IPS-18a (cell line): ENCODE results near the gene LCN12.

Experiments
- H3K27ac ChIP-seq: one replicate; pipeline ENCODE4 v1.5.1; 2013; ENCODE audit warnings: low read length
- H3K27me3 ChIP-seq: one replicate; pipeline ENCODE4 v1.6.1; 2013; ENCODE audit warnings: mild to moderate bottlenecking, low read length; ENCODE audit not compliant: control insufficient read depth, insufficient read depth
- H3K36me3 ChIP-seq: one replicate; pipeline ENCODE4 v1.6.1; 2013; ENCODE audit warnings: low read depth, low read length; ENCODE audit not compliant: control insufficient read depth
- H3K4me1 ChIP-seq: one replicate; pipeline ENCODE4 v1.6.1; 2013; ENCODE audit warnings: low read depth, low read length; ENCODE audit not compliant: control insufficient read depth
- H3K4me3 ChIP-seq: one replicate; pipeline ENCODE4 v1.5.1; 2013; ENCODE audit warnings: low read length
- H3K9ac ChIP-seq: one replicate; pipeline ENCODE4 v1.6.1; 2013; ENCODE audit warnings: mild to moderate bottlenecking, low read length, moderate library complexity
- H3K9me3 ChIP-seq: one replicate; pipeline ENCODE4 v1.6.1; 2013; ENCODE audit warnings: low read depth, low read length; ENCODE audit not compliant: control insufficient read depth

Gene LCN12

GRCh38 chr9:136982232-136983051 is 30.4 kb downstream of the LCN12 start, which contains the start of gene LCNL1:
LCNL1 (plus strand) TSS chr9:136982993; CDS start chr9:136983587, 594 bp downstream.
- H3K27me3 ChIP-seq = peaks cover 27% of the 10 kb centered on the region
- H3K9me3 ChIP-seq = no peaks in the 10 kb centered on the region
- H3K36me3 ChIP-seq = no peaks in the 10 kb centered on the region
- no peaks in the 10 kb centered on the region for H3K4me1 ChIP-seq
- no peak within 1 kb of the TSS for H3K4me3 ChIP-seq
- H3K27ac ChIP-seq = no peak within 1 kb of the TSS
- H3K9ac ChIP-seq = no peak within 1 kb of the TSS

DNA sequence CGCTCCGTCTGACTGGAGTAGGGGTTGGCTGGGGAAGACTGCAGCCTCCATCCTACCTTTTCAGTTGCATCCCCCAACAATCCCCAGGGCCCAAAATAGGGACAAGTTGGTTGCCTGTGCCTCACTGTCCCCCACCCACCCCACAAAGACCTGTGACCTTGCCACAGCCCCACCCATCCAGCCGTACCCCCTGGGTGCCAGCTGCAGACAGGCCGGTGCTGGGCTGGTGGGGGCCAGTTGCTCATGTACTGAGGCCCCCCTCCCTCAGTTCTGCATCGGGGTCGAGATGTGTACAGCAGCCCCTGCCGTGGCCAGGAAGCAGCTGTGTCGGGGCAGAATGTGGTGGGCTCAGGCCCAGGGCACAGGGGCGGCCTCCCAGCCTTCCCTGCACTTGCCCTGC is 31.1 kb downstream of the LCN12 start:
- Histone ChIP-seq H3K4me3 (no peak overlapping the region), H3K4me1 (no peaks in the 10 kb centered on the region), H3K27ac (no peak overlapping the region), H3K9me3 (no peaks in the 10 kb centered on the region), H3K27me3 (peaks cover 27% of the 10 kb centered on the region), H3K9ac (no peak overlapping the region), H3K36me3 (no peaks in the 10 kb centered on the region)

DNA sequence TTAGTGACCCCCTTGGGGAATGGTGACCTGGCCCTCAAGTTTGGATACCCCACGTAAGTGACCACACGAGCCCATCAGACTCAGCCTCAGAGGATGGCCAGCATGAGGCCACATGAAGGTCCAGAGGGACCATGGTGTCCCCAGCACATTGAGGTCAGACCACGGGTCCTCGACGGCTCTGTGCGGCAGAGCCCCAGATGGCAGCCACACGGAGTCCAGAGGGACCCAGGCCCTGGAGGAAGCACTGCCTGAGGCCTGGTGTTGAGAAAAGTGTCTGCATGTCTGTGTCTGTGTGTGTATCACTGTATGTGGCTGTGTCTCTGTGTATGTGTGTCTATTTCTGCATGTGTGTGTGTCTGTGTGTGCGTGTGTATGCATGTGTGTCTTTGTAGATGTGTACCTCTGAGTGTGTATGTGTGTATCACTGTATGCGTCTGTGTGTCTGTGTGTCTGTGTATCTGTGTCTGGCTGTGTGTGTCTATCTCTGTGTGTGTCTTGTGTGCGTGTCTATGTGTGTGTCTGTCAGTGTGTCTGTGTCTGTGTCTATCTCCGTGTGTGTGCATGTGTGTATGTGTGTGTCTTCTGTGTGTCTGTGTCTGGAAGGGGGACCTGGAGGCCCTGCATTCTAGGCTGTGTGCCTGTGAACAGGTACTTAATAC is 31.7 kb downstream of the LCN12 start:
- Histone ChIP-seq H3K36me3 (no peaks in the 10 kb centered on the region), H3K9me3 (no peaks in the 10 kb centered on the region), H3K4me1 (no peaks in the 10 kb centered on the region), H3K27ac (no peak overlapping the region), H3K4me3 (no peak overlapping the region), H3K27me3 (peaks cover 27% of the 10 kb centered on the region), H3K9ac (no peak overlapping the region)

- Histone ChIP-seq H3K36me3 (no peaks in the 10 kb centered on the region), H3K4me1 (no peaks in the 10 kb centered on the region), H3K27ac (no peak overlapping the region), H3K4me3 (no peak overlapping the region), H3K9me3 (no peaks in the 10 kb centered on the region), H3K27me3 (peaks cover 27% of the 10 kb centered on the region), H3K9ac (no peak overlapping the region)
These were observed 32.5 kb downstream of the LCN12 start for GRCh38 chr9:136984464-136985026.

- Histone ChIP-seq H3K27ac (no peak overlapping the region), H3K9ac (no peak overlapping the region), H3K9me3 (no peaks in the 10 kb centered on the region), H3K27me3 (peaks cover 27% of the 10 kb centered on the region), H3K4me3 (peak overlapping the region; percentile 17), H3K36me3 (no peaks in the 10 kb centered on the region), H3K4me1 (no peaks in the 10 kb centered on the region)
These were observed 33.0 kb downstream of the LCN12 start for GRCh38 chr9:136985027-136985602.

DNA sequence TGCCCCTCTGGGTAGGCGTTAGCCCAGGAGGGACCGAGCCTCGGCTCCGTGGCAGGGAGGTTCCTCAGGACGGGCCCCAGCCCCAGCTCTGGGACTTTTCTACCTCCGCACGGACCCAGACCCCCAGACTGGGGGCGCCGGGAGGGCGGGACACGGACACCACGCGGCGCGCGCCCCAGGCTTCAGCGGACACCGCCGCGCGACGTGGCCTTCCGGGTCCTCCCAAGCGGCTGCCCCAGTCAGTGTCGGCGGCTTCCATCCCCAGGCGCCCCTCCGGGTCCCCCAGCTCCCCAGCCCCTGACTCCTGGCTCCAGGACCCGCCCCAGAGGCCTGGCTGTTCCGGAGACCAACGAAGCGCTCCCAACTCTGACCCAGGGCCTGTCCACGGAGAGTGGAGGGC is 33.8 kb downstream of the LCN12 start:
- Histone ChIP-seq H3K27ac (no peak overlapping the region), H3K27me3 (peaks cover 30% of the 10 kb centered on the region), H3K9ac (no peak overlapping the region), H3K4me1 (no peaks in the 10 kb centered on the region), H3K4me3 (no peak overlapping the region), H3K9me3 (no peaks in the 10 kb centered on the region), H3K36me3 (no peaks in the 10 kb centered on the region)

DNA sequence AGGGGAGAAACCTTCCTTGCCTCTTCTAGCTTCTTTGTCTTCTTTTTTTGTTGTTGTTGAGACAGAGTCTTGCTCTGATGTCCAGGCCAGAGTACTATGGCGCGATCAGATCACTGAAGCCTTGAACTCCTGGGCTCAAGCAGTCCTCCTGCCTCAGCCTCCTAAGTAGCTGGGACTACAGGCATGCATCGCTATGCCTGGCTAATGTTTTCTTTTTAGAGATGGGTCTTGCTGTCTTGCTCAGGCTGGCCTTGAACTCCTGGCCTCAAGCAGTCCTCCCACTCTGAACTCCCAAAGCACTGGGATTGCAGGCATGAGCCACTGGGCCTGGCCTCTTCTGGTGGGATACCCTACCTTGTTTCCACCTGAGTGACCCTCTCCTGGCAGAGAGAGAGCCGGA is 36.8 kb downstream of the LCN12 start:
- H3K4me3 ChIP-seq = no peak overlapping the region
- no peaks in the 10 kb centered on the region for H3K9me3 ChIP-seq
- no peaks in the 10 kb centered on the region for H3K4me1 ChIP-seq
- peaks cover 2% of the 10 kb centered on the region for H3K36me3 ChIP-seq
- peaks cover 35% of the 10 kb centered on the region for H3K27me3 ChIP-seq
- no peak overlapping the region for H3K27ac ChIP-seq
- no peak overlapping the region for H3K9ac ChIP-seq

DNA sequence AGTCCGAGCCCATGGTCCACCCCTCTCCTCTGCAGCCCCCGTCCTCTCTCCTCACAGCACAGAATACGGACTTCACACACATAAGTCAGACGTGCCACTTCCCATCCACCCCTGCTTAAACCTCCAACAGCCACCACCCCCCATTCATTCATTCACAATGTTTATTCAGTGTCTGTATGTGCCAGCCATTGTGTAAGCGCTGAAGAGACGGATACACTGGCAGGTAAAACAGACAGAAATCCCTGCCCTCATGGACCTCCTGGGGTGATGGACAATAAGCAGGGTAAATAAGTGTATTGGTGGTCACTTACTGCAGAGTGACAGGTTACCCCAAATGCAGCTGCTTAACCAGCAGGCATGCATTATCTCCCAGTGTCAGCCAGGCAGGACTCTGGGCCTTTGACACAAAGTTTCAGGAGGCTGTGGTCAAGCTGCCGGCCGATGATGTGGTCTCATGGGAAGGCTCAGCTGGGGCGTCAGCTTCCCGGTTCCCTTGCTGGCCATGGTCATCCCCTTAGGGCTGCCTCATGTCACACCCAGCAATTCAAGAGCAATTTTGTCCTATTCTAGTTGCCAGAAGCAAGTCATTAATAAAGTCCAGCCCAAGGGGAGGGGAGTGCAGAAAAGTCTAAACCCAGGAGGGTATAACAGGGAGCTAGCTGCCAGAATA is 38.3 kb downstream of the LCN12 start:
- no peaks in the 10 kb centered on the region for H3K9me3 ChIP-seq
- H3K9ac ChIP-seq = no peak overlapping the region
- H3K4me3 ChIP-seq = no peak overlapping the region
- peaks cover 20% of the 10 kb centered on the region for H3K27me3 ChIP-seq
- no peaks in the 10 kb centered on the region for H3K4me1 ChIP-seq
- no peak overlapping the region for H3K27ac ChIP-seq
- peaks cover 3% of the 10 kb centered on the region for H3K36me3 ChIP-seq

- Histone ChIP-seq H3K4me1 (peaks cover 6% of the 10 kb centered on the region), H3K9ac (peak within 1 kb of the TSS; percentile 68), H3K27me3 (peaks cover 9% of the 10 kb centered on the region), H3K36me3 (peaks cover 3% of the 10 kb centered on the region), H3K9me3 (no peaks in the 10 kb centered on the region), H3K27ac (no peak within 1 kb of the TSS), H3K4me3 (peak within 1 kb of the TSS; percentile 79)
These were observed 40.1 kb downstream of the LCN12 start, which contains the start of gene PAXX for GRCh38 chr9:136991993-136992818. PAXX (plus strand) TSS chr9:136992422; CDS start chr9:136992444, 22 bp downstream.

DNA sequence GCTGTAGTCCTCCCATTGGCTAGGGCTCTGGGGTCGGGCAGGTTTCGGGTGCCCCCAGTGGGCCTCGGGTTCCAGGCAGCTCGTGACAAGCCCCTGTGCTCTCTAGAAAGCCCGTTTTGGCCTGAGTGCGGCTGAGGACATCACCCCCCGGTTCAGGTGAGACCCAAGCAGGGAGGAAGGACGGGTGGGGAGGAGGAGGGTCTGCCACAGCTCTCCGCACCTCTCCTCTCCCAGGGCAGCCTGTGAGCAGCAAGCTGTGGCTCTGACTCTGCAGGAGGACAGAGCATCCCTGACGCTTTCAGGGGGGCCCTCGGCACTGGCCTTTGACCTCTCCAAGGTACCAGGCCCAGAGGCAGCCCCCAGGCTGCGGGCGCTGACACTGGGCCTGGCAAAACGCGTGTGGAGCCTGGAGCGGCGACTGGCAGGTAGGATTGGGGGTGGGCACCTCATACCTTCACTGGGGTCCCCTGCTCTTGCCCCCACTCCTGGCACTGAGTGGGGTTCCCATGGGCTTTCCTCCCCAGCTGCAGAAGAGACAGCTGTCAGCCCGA is 40.8 kb downstream of the LCN12 start:
- Histone ChIP-seq H3K9ac (peak overlapping the region; percentile 68), H3K9me3 (no peaks in the 10 kb centered on the region), H3K4me1 (peaks cover 8% of the 10 kb centered on the region), H3K4me3 (peak overlapping the region; percentile 79), H3K27me3 (peaks cover 9% of the 10 kb centered on the region), H3K36me3 (peaks cover 3% of the 10 kb centered on the region), H3K27ac (no peak overlapping the region)
